ENCODE results near the gene NKD1.
A peak's percentile ranks its signal among the peaks of the same experiment; 100 is the strongest.

The NKD1 gene

GRCh38 chr16:50546125-50546524 is 2.1 kb upstream of the NKD1 start:
- no peak for DNase-seq (ENCODE audit: low read depth)
- TF ChIP-seq CTCF (IDR thresholded peaks at IDR 0.05; ENCODE audit: insufficient read depth, low read depth, low read length, missing control alignments): no peak
- no peak overlapping the region for H3K4me3 ChIP-seq (ENCODE audit: low read length)

- H3K4me3 ChIP-seq (ENCODE audit: low read length): peak overlapping the region; percentile 59
- peak; percentile 9 for DNase-seq (ENCODE audit: low read depth)
- peak; percentile 11 for TF ChIP-seq CTCF (IDR thresholded peaks at IDR 0.05; ENCODE audit: insufficient read depth, low read depth, low read length, missing control alignments)
Measured at GRCh38 chr16:50547340-50548124, 664 bp upstream of the NKD1 start.

- H3K4me3 ChIP-seq (ENCODE audit: low read length): peak overlapping the region; percentile 33
- no peak for TF ChIP-seq CTCF (IDR thresholded peaks at IDR 0.05; ENCODE audit: insufficient read depth, low read depth, low read length, missing control alignments)
Measured at GRCh38 chr16:50548909-50549560, 839 bp downstream of the NKD1 start.

GRCh38 chr16:50549561-50549915 is 1.3 kb downstream of the NKD1 start:
- no peak for TF ChIP-seq CTCF (IDR thresholded peaks at IDR 0.05; ENCODE audit: insufficient read depth, low read depth, low read length, missing control alignments)
- no peak overlapping the region for H3K4me3 ChIP-seq (ENCODE audit: low read length)
- no peak for DNase-seq (ENCODE audit: low read depth)

More at GRCh38 chr16:50548909-50549560, 839 bp downstream of the NKD1 start:
- DNase-seq (ENCODE audit: low read depth): no peak

- TF ChIP-seq CTCF (IDR thresholded peaks at IDR 0.05; ENCODE audit: insufficient read depth, low read depth, low read length, missing control alignments): no peak
- no peak overlapping the region for H3K4me3 ChIP-seq (ENCODE audit: low read length)
- DNase-seq (ENCODE audit: low read depth): no peak
Measured at GRCh38 chr16:50550035-50550434, 1.8 kb downstream of the NKD1 start.

- DNase-seq (ENCODE audit: low read depth): no peak
- no peak overlapping the region for H3K4me3 ChIP-seq (ENCODE audit: low read length)
- TF ChIP-seq CTCF (IDR thresholded peaks at IDR 0.05; ENCODE audit: insufficient read depth, low read depth, low read length, missing control alignments): no peak
Measured at GRCh38 chr16:50550866-50551641, 2.9 kb downstream of the NKD1 start.

Data from epithelial cell of esophagus (primary cell).